ENCODE measurements around the gene GALNT13.

GALNT13 gene

GRCh38 chr2:154226931-154227330 is 355.2 kb downstream of the GALNT13 start:
- no peak for DNase-seq (ENCODE audit: low read depth)

- DNase-seq (ENCODE audit: low read depth), result no peak
Observed at GRCh38 chr2:154228566-154229280, 357.0 kb downstream of the GALNT13 start.

- DNase-seq (ENCODE audit: low read depth), result no peak
Observed at GRCh38 chr2:154229966-154230365, 358.2 kb downstream of the GALNT13 start.

GRCh38 chr2:154231021-154231420 is 359.3 kb downstream of the GALNT13 start:
- DNase-seq (ENCODE audit: low read depth), result no peak

- no peak for DNase-seq (ENCODE audit: low read depth)
Observed at GRCh38 chr2:154233231-154233630, 361.5 kb downstream of the GALNT13 start.

GRCh38 chr2:154238252-154238651 is 366.5 kb downstream of the GALNT13 start:
- no peak for DNase-seq (ENCODE audit: low read depth)

- DNase-seq (ENCODE audit: low read depth), result no peak
Observed at GRCh38 chr2:154240316-154240715, 368.6 kb downstream of the GALNT13 start.

- no peak for DNase-seq (ENCODE audit: low read depth)
Observed at GRCh38 chr2:154240921-154241379, 369.2 kb downstream of the GALNT13 start.

GRCh38 chr2:154242687-154243086 is 371.0 kb downstream of the GALNT13 start:
- DNase-seq (ENCODE audit: low read depth), result no peak

- DNase-seq (ENCODE audit: low read depth), result no peak
Observed at GRCh38 chr2:154243685-154244084, 372.0 kb downstream of the GALNT13 start.

- no peak for DNase-seq (ENCODE audit: low read depth)
Observed at GRCh38 chr2:154244932-154245331, 373.2 kb downstream of the GALNT13 start.

- no peak for DNase-seq (ENCODE audit: low read depth)
Observed at GRCh38 chr2:154247503-154247902, 375.8 kb downstream of the GALNT13 start.

- DNase-seq (ENCODE audit: low read depth), result no peak
Observed at GRCh38 chr2:154256136-154256535, 384.4 kb downstream of the GALNT13 start.

- DNase-seq (ENCODE audit: low read depth), result no peak
Observed at GRCh38 chr2:154259030-154259429, 387.3 kb downstream of the GALNT13 start.

GRCh38 chr2:154261473-154262027 is 389.8 kb downstream of the GALNT13 start:
- no peak for DNase-seq (ENCODE audit: low read depth)

GRCh38 chr2:154263206-154263605 is 391.5 kb downstream of the GALNT13 start:
- no peak for DNase-seq (ENCODE audit: low read depth)

GRCh38 chr2:154264024-154264423 is 392.3 kb downstream of the GALNT13 start:
- no peak for DNase-seq (ENCODE audit: low read depth)

- no peak for DNase-seq (ENCODE audit: low read depth)
Observed at GRCh38 chr2:154267983-154268382, 396.3 kb downstream of the GALNT13 start.

- DNase-seq (ENCODE audit: low read depth), result no peak
Observed at GRCh38 chr2:154280543-154280942, 408.8 kb downstream of the GALNT13 start.

- DNase-seq (ENCODE audit: low read depth), result no peak
Observed at GRCh38 chr2:154289870-154290269, 418.1 kb downstream of the GALNT13 start.

- no peak for DNase-seq (ENCODE audit: low read depth)
Observed at GRCh38 chr2:154291511-154291910, 419.8 kb downstream of the GALNT13 start.

GRCh38 chr2:154291927-154292326 is 420.2 kb downstream of the GALNT13 start:
- DNase-seq (ENCODE audit: low read depth), result no peak

- DNase-seq (ENCODE audit: low read depth), result no peak
Observed at GRCh38 chr2:154293864-154294263, 422.1 kb downstream of the GALNT13 start.
